Measurements from ENCODE around the gene ACTR3C. TPM values are rescaled to one million over a fixed set of nuclear protein-coding genes. Genes with fewer than 3 reads are reported as not detected.

The ACTR3C gene
- total and polyA plus RNA-seq, 2 of the 13 experiments (the other 11 are each of a cell fraction or from before 2014, with no cell fraction given) = 3.8 to 7.5 TPM

GRCh38 chr7:150322833-150323681 lies at the start of gene ACTR3C, which contains the start of gene LRRC61 (continued):
- no peak; the same call in 1 of the 2 replicates for TF ChIP-seq ZNF567 (CRISPR knock-in tag; IDR thresholded peaks at IDR 0.05; ENCODE audit: borderline replicate concordance)
- peak; percentile 92 for TF ChIP-seq KMT2A (CRISPR knock-in tag; IDR thresholded peaks at IDR 0.05)
- peak; percentile 93 for TF ChIP-seq ZNF781 (CRISPR knock-in tag; IDR thresholded peaks at IDR 0.05; ENCODE audit: borderline replicate concordance, not compliant biosample characterization)
- TF ChIP-seq THYN1 (CRISPR knock-in tag; IDR thresholded peaks at IDR 0.05; ENCODE audit: borderline replicate concordance, low read depth) = no peak
- peak; percentile 46; the same call in 1 of the 2 replicates for TF ChIP-seq AKAP8 (CRISPR knock-in tag; IDR thresholded peaks at IDR 0.05)
- TF ChIP-seq MED13 (CRISPR knock-in tag; IDR thresholded peaks at IDR 0.05) = peak; percentile 16; the same call in 1 of the 2 replicates
- peak; percentile 53 for TF ChIP-seq ZNF616 (CRISPR knock-in tag; IDR thresholded peaks at IDR 0.05; ENCODE audit: low read depth)
- peak; percentile 18; the same call in 1 of the 2 replicates for TF ChIP-seq XBP1 (CRISPR knock-in tag; IDR thresholded peaks at IDR 0.05)
- TF ChIP-seq SMAD3 (CRISPR knock-in tag; IDR thresholded peaks at IDR 0.05) = peak; percentile 72; the same call in 1 of the 2 replicates
- TF ChIP-seq, protein P1, sequence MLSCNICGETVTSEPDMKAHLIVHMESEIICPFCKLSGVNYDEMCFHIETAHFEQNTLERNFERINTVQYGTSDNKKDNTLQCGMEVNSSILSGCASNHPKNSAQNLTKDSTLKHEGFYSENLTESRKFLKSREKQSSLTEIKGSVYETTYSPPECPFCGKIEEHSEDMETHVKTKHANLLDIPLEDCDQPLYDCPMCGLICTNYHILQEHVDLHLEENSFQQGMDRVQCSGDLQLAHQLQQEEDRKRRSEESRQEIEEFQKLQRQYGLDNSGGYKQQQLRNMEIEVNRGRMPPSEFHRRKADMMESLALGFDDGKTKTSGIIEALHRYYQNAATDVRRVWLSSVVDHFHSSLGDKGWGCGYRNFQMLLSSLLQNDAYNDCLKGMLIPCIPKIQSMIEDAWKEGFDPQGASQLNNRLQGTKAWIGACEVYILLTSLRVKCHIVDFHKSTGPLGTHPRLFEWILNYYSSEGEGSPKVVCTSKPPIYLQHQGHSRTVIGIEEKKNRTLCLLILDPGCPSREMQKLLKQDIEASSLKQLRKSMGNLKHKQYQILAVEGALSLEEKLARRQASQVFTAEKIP (CRISPR knock-in tag; IDR thresholded peaks at IDR 0.05; ENCODE audit: borderline replicate concordance) = no peak
- peak; percentile 86 for TF ChIP-seq ELF3 (CRISPR knock-in tag; IDR thresholded peaks at IDR 0.05)
- no peak for TF ChIP-seq NKX3-1 (CRISPR knock-in tag; IDR thresholded peaks at IDR 0.05)
- peak; percentile 30; the same call in 1 of the 2 replicates for TF ChIP-seq CREB1 (IDR thresholded peaks at IDR 0.05)
- 0 out of 2 replicates have a peak, but pooled peaks have one; percentile 36 for TF ChIP-seq CREB1 (CRISPR knock-in tag; IDR thresholded peaks at IDR 0.05)
- peak; percentile 69; the same call in 1 of the 2 replicates for TF ChIP-seq ZNF879 (CRISPR knock-in tag; IDR thresholded peaks at IDR 0.05)
- TF ChIP-seq KAT8 (CRISPR knock-in tag; IDR thresholded peaks at IDR 0.05) = peak; percentile 94
- TF ChIP-seq, protein P2, sequence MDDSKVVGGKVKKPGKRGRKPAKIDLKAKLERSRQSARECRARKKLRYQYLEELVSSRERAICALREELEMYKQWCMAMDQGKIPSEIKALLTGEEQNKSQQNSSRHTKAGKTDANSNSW (CRISPR knock-in tag; IDR thresholded peaks at IDR 0.05; ENCODE audit: borderline replicate concordance) = peak; percentile 75; the same call in 1 of the 2 replicates
- peak; percentile 80; the same call in 1 of the 2 replicates for TF ChIP-seq GMEB1 (CRISPR knock-in tag; IDR thresholded peaks at IDR 0.05; ENCODE audit: borderline replicate concordance)
- no peak for TF ChIP-seq PPARG (CRISPR knock-in tag; conservative IDR thresholded peaks at IDR 0.05)
- peak; percentile 63; the same call in 1 of the 2 replicates for TF ChIP-seq ZFP1 (CRISPR knock-in tag; IDR thresholded peaks at IDR 0.05)
- peak; percentile 61; the same call in 1 of the 2 replicates for TF ChIP-seq ZNF709 (CRISPR knock-in tag; IDR thresholded peaks at IDR 0.05)
- no peak for TF ChIP-seq RFX1 (IDR thresholded peaks at IDR 0.05)
- peak; percentile 100 for TF ChIP-seq ZBTB7A (CRISPR knock-in tag; IDR thresholded peaks at IDR 0.05)
- peak; percentile 67; the same call in 1 of the 2 replicates for TF ChIP-seq EEA1 (CRISPR knock-in tag; IDR thresholded peaks at IDR 0.05; ENCODE audit: borderline replicate concordance)
- TF ChIP-seq SKI (IDR thresholded peaks at IDR 0.05; ENCODE audit: partially characterized antibody) = peak; percentile 37
- TF ChIP-seq, protein P3, sequence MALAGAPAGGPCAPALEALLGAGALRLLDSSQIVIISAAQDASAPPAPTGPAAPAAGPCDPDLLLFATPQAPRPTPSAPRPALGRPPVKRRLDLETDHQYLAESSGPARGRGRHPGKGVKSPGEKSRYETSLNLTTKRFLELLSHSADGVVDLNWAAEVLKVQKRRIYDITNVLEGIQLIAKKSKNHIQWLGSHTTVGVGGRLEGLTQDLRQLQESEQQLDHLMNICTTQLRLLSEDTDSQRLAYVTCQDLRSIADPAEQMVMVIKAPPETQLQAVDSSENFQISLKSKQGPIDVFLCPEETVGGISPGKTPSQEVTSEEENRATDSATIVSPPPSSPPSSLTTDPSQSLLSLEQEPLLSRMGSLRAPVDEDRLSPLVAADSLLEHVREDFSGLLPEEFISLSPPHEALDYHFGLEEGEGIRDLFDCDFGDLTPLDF (CRISPR knock-in tag; IDR thresholded peaks at IDR 0.05) = peak; percentile 90
- TF ChIP-seq ZBTB38 (CRISPR knock-in tag; IDR thresholded peaks at IDR 0.05) = peak; percentile 65; the same call in 1 of the 2 replicates

Measured in HepG2 (cell line).